CD8-positive, alpha-beta memory T cell (primary cell): Measurements from ENCODE around the gene UGT1A5. TPM values are rescaled to one million over a fixed set of nuclear protein-coding genes. Genes with fewer than 3 reads are reported as not detected.

Experiments
- CTCF ChIA-PET: fragments of 350-600 bp; sonication (Branson Sonifier 250); formaldehyde crosslinking; loops from one replicate; lab custom pipeline; 2021; ENCODE audit warnings: antibody characterized with exemption; lab: Charles Lee
- POLR2A ChIA-PET: fragments of 350-600 bp; sonication (Branson Sonifier 250); formaldehyde crosslinking; loops from one replicate; lab custom pipeline; 2021; ENCODE audit warnings: antibody characterized with exemption; lab: Charles Lee
- DNase-seq, 5 donors: peaks; one replicate each; pipeline versions ENCODE4 v3.0.0 to v3.0.0-alpha.2; 2020 to 2022; ENCODE audit warnings: mixed read lengths in 1 of 5
- H3K27ac ChIP-seq: one replicate; pipeline ENCODE4 v1.7.0; 2013; ENCODE audit warnings: low read depth, mild to moderate bottlenecking, low read length, moderate library complexity
- H3K27me3 ChIP-seq: 2 replicates; pipeline ENCODE4 v1.7.0; 2013; ENCODE audit warnings: low read length, mild to moderate bottlenecking; ENCODE audit not compliant: insufficient read depth, poor library complexity, severe bottlenecking
- H3K36me3 ChIP-seq: 2 replicates; pipeline ENCODE4 v1.7.0; 2013; ENCODE audit warnings: mild to moderate bottlenecking, low read length, moderate library complexity; ENCODE audit not compliant: insufficient read depth
- H3K4me1 ChIP-seq: 2 replicates; pipeline ENCODE4 v1.7.0; 2013; ENCODE audit warnings: mild to moderate bottlenecking, low read length, moderate library complexity; ENCODE audit not compliant: insufficient read depth
- H3K4me3 ChIP-seq: 2 replicates; pipeline ENCODE4 v1.7.0; 2013; ENCODE audit warnings: mild to moderate bottlenecking, low read length
- H3K9me3 ChIP-seq: 2 replicates; pipeline ENCODE4 v1.7.0; 2013; ENCODE audit warnings: mild to moderate bottlenecking, low read length
- H3K27ac Mint-ChIP-seq, 8 donors: one replicate each; pipeline ENCODE4 v1.8.0; 2020 to 2021; ENCODE audit warnings: mixed read lengths in 8 of 8, mild to moderate bottlenecking in 6 of 8, inconsistent platforms in 3 of 8, moderate library complexity in 3 of 8
- H3K27me3 Mint-ChIP-seq, 2 donors: one replicate each; pipeline ENCODE4 v1.8.0; 2020 to 2021; ENCODE audit warnings: mixed read lengths in 2 of 2, mild to moderate bottlenecking in 1 of 2, moderate library complexity in 1 of 2
- H3K36me3 Mint-ChIP-seq, 3 donors: one replicate each; pipeline ENCODE4 v1.8.0; 2020 to 2021; ENCODE audit warnings: mixed read lengths in 3 of 3, inconsistent platforms in 1 of 3, mild to moderate bottlenecking in 1 of 3
- H3K4me1 Mint-ChIP-seq, 3 donors: one replicate each; pipeline ENCODE4 v1.8.0; 2020 to 2021; ENCODE audit warnings: mixed read lengths in 3 of 3, inconsistent platforms in 1 of 3, mild to moderate bottlenecking in 1 of 3
- H3K4me3 Mint-ChIP-seq, 7 donors: one replicate each; pipeline ENCODE4 v1.8.0; 2020 to 2021; ENCODE audit warnings: mixed read lengths in 7 of 7, mild to moderate bottlenecking in 6 of 7, moderate library complexity in 4 of 7, inconsistent platforms in 2 of 7
- H3K9me3 Mint-ChIP-seq, 5 donors: one replicate each; pipeline ENCODE4 v1.8.0; 2020 to 2022; ENCODE audit warnings: mixed read lengths in 5 of 5, mild to moderate bottlenecking in 3 of 5, moderate library complexity in 2 of 5, inconsistent platforms in 1 of 5
- polyA plus RNA-seq: library from polyadenylated mRNA; unstranded; fragments of 300-500 nt; fragmentation: Illumina TruSeq; gene quantifications from one replicate; pipeline ENCODE4 v1.2.3, GENCODE V29; 2021
- total RNA-seq, 2 experiments: library from RNA; stranded (reverse); gene quantifications; one replicate each; pipeline ENCODE4 v1.2.3, GENCODE V29; 2021

Gene UGT1A5
- total and polyA plus RNA-seq, 3 experiments from 2014 or later = not detected

DNA sequence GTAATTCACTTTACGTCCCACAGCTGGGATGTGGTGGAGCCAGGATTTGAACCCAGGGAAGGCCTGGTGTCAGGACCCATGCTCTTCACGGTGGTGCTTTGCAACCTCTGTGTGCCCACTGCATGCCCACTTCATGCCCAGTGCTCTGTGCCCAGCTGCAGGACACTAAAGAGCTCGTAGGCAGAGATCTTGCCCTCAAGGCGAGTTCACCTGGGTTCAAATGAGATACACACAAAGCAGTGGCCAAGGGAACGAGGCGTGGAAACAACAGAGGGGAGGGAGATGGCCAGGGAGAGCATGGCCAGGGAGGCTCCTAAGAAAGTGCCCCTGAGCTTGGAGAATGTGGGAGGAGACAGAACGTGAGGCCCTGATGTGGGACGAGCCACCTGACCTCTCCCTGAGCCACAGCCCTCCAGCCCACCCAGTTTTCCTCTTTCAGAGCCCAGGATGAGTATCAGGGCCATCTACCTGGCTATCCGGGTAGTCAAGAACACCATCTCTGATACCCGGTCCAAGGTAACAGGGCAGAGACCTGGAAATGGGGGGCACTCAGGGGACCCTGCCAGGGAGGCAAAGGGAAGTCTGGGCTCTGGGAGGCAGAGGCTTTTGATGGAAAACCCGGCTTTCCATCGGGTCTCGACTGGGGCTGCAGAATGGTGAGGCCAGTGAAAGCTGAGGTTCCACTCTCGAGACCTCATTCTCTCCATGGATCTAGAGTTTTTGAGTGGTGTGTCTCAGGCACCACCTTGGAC, 85.8 kb downstream of the UGT1A5 start:
- CTCF ChIA-PET = no interaction called here
- no peaks in the 10 kb centered on the region for H3K36me3 Mint-ChIP-seq

GRCh38 chr2:233799087-233799665, 86.5 kb downstream of the UGT1A5 start:
- Histone ChIP-seq H3K9me3 (no peaks in the 10 kb centered on the region), H3K27me3 (no peaks in the 10 kb centered on the region), H3K36me3 (no peaks in the 10 kb centered on the region), H3K4me1 (no peaks in the 10 kb centered on the region), H3K27ac (no peak overlapping the region), H3K4me3 (no peak overlapping the region)
- Mint-ChIP-seq H3K4me1 (peaks cover 3 to 5% (median 4%) of the 10 kb centered on the region in 3 donors), H3K36me3 (no peaks in the 10 kb centered on the region), H3K27ac (no peak overlapping the region), H3K4me3 (no peak overlapping the region), H3K27me3 (peaks cover 0 to 24% of the 10 kb centered on the region in 2 donors), H3K9me3 (no peaks in the 10 kb centered on the region)
- CTCF ChIA-PET = no interaction called here
- POLR2A ChIA-PET = no interaction called here
- DNase-seq = peak in 1 of 5 donors; percentile 11

More for the DNA sequence above, 85.8 kb downstream of the UGT1A5 start:
- peaks cover 3 to 5% (median 4%) of the 10 kb centered on the region in 3 donors for H3K4me1 Mint-ChIP-seq
- POLR2A ChIA-PET = no interaction called here
- Histone ChIP-seq H3K9me3 (no peaks in the 10 kb centered on the region), H3K4me3 (no peak overlapping the region), H3K27ac (no peak overlapping the region), H3K4me1 (no peaks in the 10 kb centered on the region), H3K36me3 (no peaks in the 10 kb centered on the region), H3K27me3 (no peaks in the 10 kb centered on the region)
- H3K27ac Mint-ChIP-seq = no peak overlapping the region
- H3K4me3 Mint-ChIP-seq = no peak overlapping the region
- peaks cover 0 to 19% of the 10 kb centered on the region in 2 donors for H3K27me3 Mint-ChIP-seq
- DNase-seq = peak in 1 of 5 donors; percentile 31
- H3K9me3 Mint-ChIP-seq = no peaks in the 10 kb centered on the region

DNA sequence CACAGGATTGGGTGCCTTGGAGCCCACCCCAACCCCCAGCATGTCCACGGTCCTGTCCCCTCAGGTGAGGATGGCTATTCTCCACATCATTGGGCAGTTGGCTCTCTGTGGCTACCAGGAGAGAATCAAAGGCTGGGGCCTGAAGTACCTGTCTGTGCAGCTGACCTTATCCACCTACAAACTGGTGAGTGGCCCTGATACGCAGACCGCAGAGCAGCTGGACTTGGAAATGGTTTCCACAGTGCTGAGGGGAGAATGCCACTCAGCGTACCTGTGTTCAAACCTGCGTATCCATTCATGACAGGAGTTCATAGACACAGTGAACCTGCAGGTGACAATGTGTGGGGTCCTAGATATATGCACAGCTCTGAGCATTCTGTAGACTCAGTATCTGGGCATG, 87.0 kb downstream of the UGT1A5 start:
- H3K4me3 ChIP-seq = no peak overlapping the region
- H3K27me3 Mint-ChIP-seq = peaks cover 4 to 29% of the 10 kb centered on the region in 2 donors
- no peaks in the 10 kb centered on the region for H3K9me3 ChIP-seq
- H3K9me3 Mint-ChIP-seq = no peaks in the 10 kb centered on the region
- H3K4me3 Mint-ChIP-seq = no peak overlapping the region
- no peak for DNase-seq
- H3K27me3 ChIP-seq = no peaks in the 10 kb centered on the region
- no peak overlapping the region for H3K27ac Mint-ChIP-seq
- H3K4me1 Mint-ChIP-seq = peaks cover 3 to 5% (median 4%) of the 10 kb centered on the region in 3 donors
- no peaks in the 10 kb centered on the region for H3K36me3 ChIP-seq
- no peaks in the 10 kb centered on the region for H3K4me1 ChIP-seq
- ChIA-PET POLR2A (no interaction called here), CTCF (no interaction called here)
- no peak overlapping the region for H3K27ac ChIP-seq
- H3K36me3 Mint-ChIP-seq = no peaks in the 10 kb centered on the region

DNA sequence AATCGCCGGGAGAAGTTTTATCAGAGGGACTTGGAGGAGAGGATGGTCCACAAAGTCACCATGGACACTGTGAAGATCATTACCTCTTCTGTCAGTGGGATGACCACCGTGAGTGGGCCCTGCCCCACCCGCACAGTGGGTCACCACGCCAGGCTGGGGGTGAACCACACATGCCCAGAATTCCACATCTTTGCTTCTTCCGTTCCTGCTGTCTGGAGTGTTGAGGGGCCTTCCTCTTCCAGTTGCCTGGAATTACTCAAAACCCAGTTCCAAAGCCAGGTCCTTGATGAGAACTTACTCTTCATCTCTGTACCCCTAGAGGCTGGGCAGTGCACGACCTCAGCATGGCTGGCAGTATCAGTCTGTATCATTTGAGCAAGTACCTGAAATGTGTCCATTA, 87.5 kb downstream of the UGT1A5 start:
- Mint-ChIP-seq H3K27ac (no peak overlapping the region), H3K27me3 (peaks cover 6 to 33% of the 10 kb centered on the region in 2 donors), H3K4me1 (peaks cover 3 to 5% (median 4%) of the 10 kb centered on the region in 3 donors), H3K4me3 (no peak overlapping the region), H3K36me3 (no peaks in the 10 kb centered on the region), H3K9me3 (no peaks in the 10 kb centered on the region)
- POLR2A ChIA-PET = no interaction called here
- CTCF ChIA-PET = no interaction called here
- no peaks in the 10 kb centered on the region for H3K4me1 ChIP-seq
- H3K27me3 ChIP-seq = no peaks in the 10 kb centered on the region
- no peaks in the 10 kb centered on the region for H3K9me3 ChIP-seq
- DNase-seq = peak in 1 of 5 donors; percentile 3
- no peaks in the 10 kb centered on the region for H3K36me3 ChIP-seq
- H3K4me3 ChIP-seq = no peak overlapping the region
- no peak overlapping the region for H3K27ac ChIP-seq

- Histone ChIP-seq H3K36me3 (no peaks in the 10 kb centered on the region), H3K27ac (no peak overlapping the region), H3K27me3 (no peaks in the 10 kb centered on the region), H3K4me1 (no peaks in the 10 kb centered on the region), H3K9me3 (no peaks in the 10 kb centered on the region), H3K4me3 (no peak overlapping the region)
- CTCF ChIA-PET = no interaction called here
- H3K27ac Mint-ChIP-seq = peak overlapping the region in 2 of 8 donors; percentile 49
- no peaks in the 10 kb centered on the region for H3K9me3 Mint-ChIP-seq
- H3K36me3 Mint-ChIP-seq = no peaks in the 10 kb centered on the region
- H3K27me3 Mint-ChIP-seq = peaks cover 6 to 37% of the 10 kb centered on the region in 2 donors
- no peak overlapping the region for H3K4me3 Mint-ChIP-seq
- DNase-seq = peak in 1 of 5 donors; percentile 45
- POLR2A ChIA-PET = no interaction called here
- peaks cover 3 to 5% (median 4%) of the 10 kb centered on the region in 3 donors for H3K4me1 Mint-ChIP-seq
Measured at GRCh38 chr2:233801357-233802131, 88.8 kb downstream of the UGT1A5 start.

GRCh38 chr2:233802132-233802815, 89.6 kb downstream of the UGT1A5 start:
- Mint-ChIP-seq H3K36me3 (no peaks in the 10 kb centered on the region), H3K27me3 (peaks cover 6 to 37% of the 10 kb centered on the region in 2 donors), H3K27ac (peak overlapping the region in 1 of 8 donors; percentile 49), H3K9me3 (no peaks in the 10 kb centered on the region), H3K4me1 (peaks cover 3 to 5% (median 4%) of the 10 kb centered on the region in 3 donors), H3K4me3 (no peak overlapping the region)
- POLR2A ChIA-PET = no interaction called here
- Histone ChIP-seq H3K27me3 (no peaks in the 10 kb centered on the region), H3K9me3 (no peaks in the 10 kb centered on the region), H3K4me3 (no peak overlapping the region), H3K4me1 (no peaks in the 10 kb centered on the region), H3K27ac (no peak overlapping the region), H3K36me3 (no peaks in the 10 kb centered on the region)
- DNase-seq = peak in 1 of 5 donors; percentile 10
- CTCF ChIA-PET = no interaction called here

GRCh38 chr2:233803292-233803911, 90.7 kb downstream of the UGT1A5 start:
- H3K27me3 Mint-ChIP-seq = peaks cover 9 to 38% of the 10 kb centered on the region in 2 donors
- H3K9me3 Mint-ChIP-seq = no peaks in the 10 kb centered on the region
- H3K4me3 Mint-ChIP-seq = no peak overlapping the region
- Histone ChIP-seq H3K9me3 (no peaks in the 10 kb centered on the region), H3K4me1 (no peaks in the 10 kb centered on the region), H3K36me3 (no peaks in the 10 kb centered on the region), H3K27me3 (peaks cover 2% of the 10 kb centered on the region), H3K4me3 (no peak overlapping the region), H3K27ac (no peak overlapping the region)
- no peaks in the 10 kb centered on the region for H3K36me3 Mint-ChIP-seq
- ChIA-PET POLR2A (no interaction called here), CTCF (no interaction called here)
- no peak overlapping the region for H3K27ac Mint-ChIP-seq
- H3K4me1 Mint-ChIP-seq = peaks cover 3 to 5% (median 4%) of the 10 kb centered on the region in 3 donors
- DNase-seq = peak in 1 of 5 donors; percentile 11
